GM11168 (cell line): ENCODE results near the gene POMC.
"Not testable (repeated sequence)": the region's sequence is repeated elsewhere in the genome, so short reads cannot be mapped to it uniquely, and the experiment has no call there.

ENCODE experiments used
- in situ Hi-C: fragments of 300-500 bp; cut with MboI; formaldehyde crosslinking; loops from one replicate; pipeline ENCODE4 v1.12.0; 2022; ENCODE audit warnings: low sequenced_read_pairs; ENCODE audit not compliant: unreplicated experiment

The POMC gene

GRCh38 chr2:25168256-25169072 lies at the start of gene POMC:
POMC (minus strand) TSS chr2:25168580; CDS start chr2:25164772, 3,808 bp downstream.
- in situ Hi-C loops = no loop called here

GRCh38 chr2:25218100-25218499 lies 49.7 kb upstream of the POMC start:
- in situ Hi-C loops = no loop called here

- in situ Hi-C loops = no loop called here
Observed at GRCh38 chr2:25215948-25216679, 47.7 kb upstream of the POMC start.

- in situ Hi-C loops = no loop called here
Observed at GRCh38 chr2:25215232-25215631, 46.9 kb upstream of the POMC start.

- in situ Hi-C loops = no loop called here
Observed at GRCh38 chr2:25213229-25213628, 44.8 kb upstream of the POMC start.

GRCh38 chr2:25210923-25211322 lies 42.5 kb upstream of the POMC start:
- in situ Hi-C loops = not testable (repeated sequence)

GRCh38 chr2:25207078-25207545 lies 38.7 kb upstream of the POMC start:
- in situ Hi-C loops = no loop called here

GRCh38 chr2:25204190-25204838 lies 35.9 kb upstream of the POMC start:
- in situ Hi-C loops = no loop called here

GRCh38 chr2:25202275-25202674 lies 33.9 kb upstream of the POMC start:
- in situ Hi-C loops = no loop called here

GRCh38 chr2:25201794-25202193 lies 33.4 kb upstream of the POMC start:
- in situ Hi-C loops = no loop called here

- in situ Hi-C loops = no loop called here
Observed at GRCh38 chr2:25201265-25201664, 32.9 kb upstream of the POMC start.

- in situ Hi-C loops = no loop called here
Observed at GRCh38 chr2:25198576-25198975, 30.2 kb upstream of the POMC start.

- in situ Hi-C loops = no loop called here
Observed at GRCh38 chr2:25198209-25198525, 29.8 kb upstream of the POMC start.

GRCh38 chr2:25197336-25198208 lies 29.2 kb upstream of the POMC start:
- in situ Hi-C loops = no loop called here

- in situ Hi-C loops = no loop called here
Observed at GRCh38 chr2:25194576-25195122, 26.3 kb upstream of the POMC start.

- in situ Hi-C loops = no loop called here
Observed at GRCh38 chr2:25190536-25190935, 22.2 kb upstream of the POMC start.

- in situ Hi-C loops = no loop called here
Observed at GRCh38 chr2:25188405-25188804, 20.0 kb upstream of the POMC start.

- in situ Hi-C loops = no loop called here
Observed at GRCh38 chr2:25187729-25188350, 19.5 kb upstream of the POMC start.

- in situ Hi-C loops = no loop called here
Observed at GRCh38 chr2:25184254-25184653, 15.9 kb upstream of the POMC start.
